GM12872 (cell line): ENCODE measurements around the gene ZNF468.
"Not testable (repeated sequence)": the region's sequence is repeated elsewhere in the genome, so short reads cannot be mapped to it uniquely, and the experiment has no call there.

Source experiments
- TF ChIP-seq, protein P1 (sequence below): IDR thresholded peaks from 3 replicates; pipeline ENCODE4 v1.5.1; 2011; ENCODE audit warnings: low read depth, mild to moderate bottlenecking, low read length, moderate library complexity; ENCODE audit not compliant: insufficient read depth

The ZNF468 gene

DNA sequence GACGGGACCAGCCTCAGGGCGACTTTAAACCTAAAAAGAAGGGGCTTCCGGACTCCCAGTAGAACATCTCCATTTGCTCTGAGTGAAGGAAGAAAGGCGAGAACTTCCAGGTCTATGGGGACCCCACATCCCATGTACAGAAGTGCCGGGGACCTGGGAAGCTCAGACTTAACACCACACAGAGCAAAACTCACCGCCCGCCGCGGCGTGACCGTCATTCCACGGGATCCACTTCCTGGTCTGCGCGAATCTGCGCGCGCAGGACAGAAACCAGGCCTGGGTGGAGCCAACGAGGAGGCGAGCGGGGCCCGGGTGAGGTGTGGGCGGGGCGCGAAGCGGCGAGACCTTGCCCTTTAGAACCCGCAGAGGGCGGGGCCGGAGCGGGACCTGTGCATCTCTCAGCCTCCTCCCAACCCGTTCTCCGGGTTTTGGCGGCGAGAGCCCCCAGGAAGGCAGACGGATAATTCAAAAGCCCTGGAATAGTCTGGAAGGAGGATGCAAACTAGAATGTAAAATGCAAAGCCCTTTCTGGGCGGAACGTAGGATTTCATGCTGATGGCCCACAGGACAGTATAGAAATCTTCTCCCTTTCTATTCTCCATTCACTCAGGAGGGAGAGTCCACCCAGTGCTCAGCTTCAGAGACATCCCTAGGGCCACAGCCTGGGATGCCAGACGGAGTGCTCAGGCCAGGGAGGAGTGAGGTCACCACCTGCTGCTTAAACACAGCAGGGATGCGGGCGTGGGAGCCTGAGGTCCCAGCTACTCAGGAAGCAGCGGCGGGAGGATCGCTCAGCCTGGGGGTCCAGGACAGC is at the start of gene ZNF468:
Gene ZNF468, minus strand, starts transcription at position 242 of the 814 bp plus-strand sequence. CDS start 3,347 bp downstream, outside the sequence.
- TF ChIP-seq, protein P1, sequence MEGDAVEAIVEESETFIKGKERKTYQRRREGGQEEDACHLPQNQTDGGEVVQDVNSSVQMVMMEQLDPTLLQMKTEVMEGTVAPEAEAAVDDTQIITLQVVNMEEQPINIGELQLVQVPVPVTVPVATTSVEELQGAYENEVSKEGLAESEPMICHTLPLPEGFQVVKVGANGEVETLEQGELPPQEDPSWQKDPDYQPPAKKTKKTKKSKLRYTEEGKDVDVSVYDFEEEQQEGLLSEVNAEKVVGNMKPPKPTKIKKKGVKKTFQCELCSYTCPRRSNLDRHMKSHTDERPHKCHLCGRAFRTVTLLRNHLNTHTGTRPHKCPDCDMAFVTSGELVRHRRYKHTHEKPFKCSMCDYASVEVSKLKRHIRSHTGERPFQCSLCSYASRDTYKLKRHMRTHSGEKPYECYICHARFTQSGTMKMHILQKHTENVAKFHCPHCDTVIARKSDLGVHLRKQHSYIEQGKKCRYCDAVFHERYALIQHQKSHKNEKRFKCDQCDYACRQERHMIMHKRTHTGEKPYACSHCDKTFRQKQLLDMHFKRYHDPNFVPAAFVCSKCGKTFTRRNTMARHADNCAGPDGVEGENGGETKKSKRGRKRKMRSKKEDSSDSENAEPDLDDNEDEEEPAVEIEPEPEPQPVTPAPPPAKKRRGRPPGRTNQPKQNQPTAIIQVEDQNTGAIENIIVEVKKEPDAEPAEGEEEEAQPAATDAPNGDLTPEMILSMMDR, result not testable (repeated sequence)

DNA sequence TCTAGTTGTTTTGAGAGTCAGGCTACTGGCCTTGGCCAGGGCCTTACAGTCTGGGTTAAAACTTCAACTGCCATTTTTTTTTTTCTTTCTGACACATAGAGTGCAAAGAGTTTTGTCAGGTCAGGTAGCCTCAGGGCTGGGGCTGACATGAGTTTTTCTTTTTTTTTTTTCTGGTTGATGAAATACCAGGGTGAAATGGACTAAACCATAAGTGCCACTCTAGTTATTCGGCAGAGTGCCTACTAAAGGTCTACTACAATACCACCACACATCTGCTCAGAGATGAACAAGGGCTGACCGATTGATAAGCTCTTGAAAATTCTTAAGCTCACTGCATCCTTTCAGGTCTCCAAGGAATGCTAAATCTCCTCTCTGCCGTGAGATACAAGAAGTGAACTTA is 44.4 kb upstream of the ZNF468 start:
- TF ChIP-seq, protein P1, result no peak

DNA sequence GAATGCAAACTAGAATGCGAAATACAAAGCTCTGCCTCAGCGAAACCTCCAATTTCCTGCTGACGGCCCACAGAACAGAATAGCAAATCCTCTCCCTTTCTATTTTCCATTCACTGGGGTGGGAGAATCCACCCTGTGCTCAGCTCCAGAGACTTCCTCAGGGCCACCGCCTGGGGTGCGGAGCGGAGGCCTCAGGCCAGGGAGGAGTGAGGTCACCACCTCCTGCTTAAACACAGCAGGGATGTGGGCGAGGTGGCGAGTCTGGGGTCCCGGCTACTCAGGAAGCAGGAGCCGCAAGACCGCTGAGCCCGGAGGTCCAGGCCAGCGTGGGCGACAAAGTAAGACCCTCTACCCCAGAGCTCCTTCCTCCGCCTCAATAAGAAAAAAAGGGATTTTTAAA is 40.7 kb upstream of the ZNF468 start:
- TF ChIP-seq, protein P1, result no peak

DNA sequence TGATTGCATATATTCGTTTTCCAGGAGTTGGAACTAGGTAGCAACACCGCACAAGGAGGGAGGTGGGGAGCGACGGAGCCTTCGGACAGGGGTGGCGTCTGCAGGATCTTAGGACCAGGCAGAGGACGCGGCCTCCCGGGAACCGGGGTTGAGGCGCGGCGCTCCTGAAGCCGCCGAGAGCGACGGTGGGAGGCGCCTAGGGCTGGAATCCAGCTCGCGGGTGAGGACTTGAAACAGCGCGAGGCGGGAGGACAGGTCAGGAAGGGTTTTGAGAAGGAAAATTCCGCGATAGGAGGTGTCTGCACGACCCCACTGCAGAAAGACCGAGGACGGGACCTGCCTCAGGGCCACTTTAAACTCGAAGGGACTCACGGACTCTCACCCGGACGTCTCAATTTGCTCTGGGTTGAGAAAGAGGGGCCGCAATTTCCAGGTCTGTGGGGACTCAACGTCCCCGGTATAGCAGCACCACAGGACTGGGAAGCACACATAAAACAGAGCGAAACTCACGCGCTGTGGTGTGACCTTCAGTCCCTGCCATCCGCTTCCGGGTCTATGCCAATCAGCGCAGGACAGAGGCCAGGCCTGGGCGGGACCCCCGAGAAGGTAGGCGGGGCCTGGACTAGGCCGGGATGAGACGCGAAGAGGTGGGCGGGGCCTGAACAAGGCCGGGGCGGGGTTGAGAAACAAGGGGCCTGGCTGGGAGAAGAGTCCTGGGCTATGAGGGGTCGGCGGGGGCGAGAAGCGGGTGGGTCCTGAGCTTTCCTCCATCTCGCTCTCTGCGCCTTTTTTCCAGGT is 39.9 kb upstream of the ZNF468 start, which contains the start of gene ZNF320:
Gene ZNF320, minus strand, starts transcription at position 498 of the 798 bp plus-strand sequence. CDS start 7,380 bp downstream, outside the sequence.
- TF ChIP-seq, protein P1, result no peak

DNA sequence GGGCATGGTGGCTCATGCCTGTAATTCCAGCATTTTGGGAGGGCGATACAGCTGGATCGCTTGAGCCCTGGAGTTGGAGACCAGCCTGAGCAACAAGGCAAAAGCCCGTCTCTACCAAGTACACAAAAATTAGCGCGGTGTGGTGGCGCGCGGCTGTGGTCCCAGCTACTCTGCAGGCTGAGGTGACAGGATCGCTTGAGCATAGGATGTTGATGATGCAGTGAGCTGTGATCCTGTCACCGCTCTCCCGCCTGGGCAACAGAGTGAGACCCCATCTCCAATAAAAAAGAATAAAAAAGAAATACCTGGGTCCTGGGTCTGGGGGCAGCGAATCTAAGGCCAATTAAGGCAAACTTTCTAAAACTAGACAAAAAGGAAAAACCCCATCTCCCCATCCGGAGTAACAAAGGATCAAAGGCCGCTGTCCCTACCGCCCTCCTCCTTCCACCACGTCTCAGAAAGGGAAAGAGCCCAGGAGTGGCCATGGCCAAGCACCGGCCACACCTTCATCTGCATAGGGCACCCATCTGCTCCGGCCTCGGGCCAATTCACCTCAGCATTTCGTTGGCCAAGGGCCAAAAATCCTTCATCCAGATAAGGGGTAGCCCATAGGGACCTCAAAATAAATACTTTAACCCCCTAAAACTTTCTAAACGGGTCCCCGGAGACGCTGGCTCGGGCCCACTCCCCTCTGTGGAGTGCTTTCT is 39.2 kb upstream of the ZNF468 start:
- TF ChIP-seq, protein P1, result no peak

DNA sequence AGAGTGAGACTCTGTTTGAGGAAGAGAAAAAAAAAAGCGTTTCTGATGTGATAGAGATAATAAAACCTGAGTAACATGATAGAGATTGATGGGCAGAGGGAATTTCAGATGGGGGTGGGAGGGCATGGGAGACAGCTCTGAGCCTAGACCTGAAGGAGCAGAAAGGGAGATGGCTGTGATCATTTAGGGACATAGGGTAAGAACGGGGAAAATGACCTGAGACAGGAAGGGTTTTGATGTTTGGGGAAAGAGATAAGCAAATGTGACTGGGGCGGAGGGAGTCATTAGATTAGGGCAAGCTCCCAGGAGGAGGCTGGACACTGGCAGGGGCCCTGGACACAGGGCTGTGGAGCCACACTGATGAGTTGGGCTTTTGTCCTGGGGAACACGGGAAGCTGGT is 33.9 kb upstream of the ZNF468 start:
- TF ChIP-seq, protein P1, result no peak

DNA sequence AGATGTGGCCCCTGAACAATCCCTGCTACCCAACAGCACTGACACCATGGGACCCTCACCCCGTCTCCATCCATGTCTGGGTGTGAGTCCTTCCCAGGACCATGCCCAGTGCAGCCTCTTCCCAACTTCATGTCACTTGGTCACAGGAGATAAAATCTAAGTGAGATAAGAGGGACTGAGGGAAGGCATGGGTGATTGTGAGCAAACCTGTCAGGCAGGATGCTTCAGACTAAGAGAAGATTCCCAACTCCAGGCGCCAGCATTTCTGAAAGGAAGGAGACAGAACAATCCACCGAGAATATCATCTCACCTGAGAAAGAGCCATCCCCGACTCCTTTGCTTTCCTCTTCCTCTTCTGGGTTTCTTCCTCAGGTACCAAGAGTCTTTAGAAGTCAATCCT is 32.5 kb upstream of the ZNF468 start:
- TF ChIP-seq, protein P1, result no peak
